Fibroblast of skin of right biceps (primary cell): ENCODE measurements around the gene ZNF879.

Experiments used
- DNase-seq: peaks from one replicate; pipeline ENCODE4 v3.0.0-alpha.2; 2013

ZNF879 gene

GRCh38 chr5:179033004-179033580, 9.5 kb downstream of the ZNF879 start:
- no peak for DNase-seq

- no peak for DNase-seq
Measured at GRCh38 chr5:179044765-179045164, 21.2 kb downstream of the ZNF879 start.

- no peak for DNase-seq
Measured at GRCh38 chr5:179051784-179052183, 28.2 kb downstream of the ZNF879 start.

DNA sequence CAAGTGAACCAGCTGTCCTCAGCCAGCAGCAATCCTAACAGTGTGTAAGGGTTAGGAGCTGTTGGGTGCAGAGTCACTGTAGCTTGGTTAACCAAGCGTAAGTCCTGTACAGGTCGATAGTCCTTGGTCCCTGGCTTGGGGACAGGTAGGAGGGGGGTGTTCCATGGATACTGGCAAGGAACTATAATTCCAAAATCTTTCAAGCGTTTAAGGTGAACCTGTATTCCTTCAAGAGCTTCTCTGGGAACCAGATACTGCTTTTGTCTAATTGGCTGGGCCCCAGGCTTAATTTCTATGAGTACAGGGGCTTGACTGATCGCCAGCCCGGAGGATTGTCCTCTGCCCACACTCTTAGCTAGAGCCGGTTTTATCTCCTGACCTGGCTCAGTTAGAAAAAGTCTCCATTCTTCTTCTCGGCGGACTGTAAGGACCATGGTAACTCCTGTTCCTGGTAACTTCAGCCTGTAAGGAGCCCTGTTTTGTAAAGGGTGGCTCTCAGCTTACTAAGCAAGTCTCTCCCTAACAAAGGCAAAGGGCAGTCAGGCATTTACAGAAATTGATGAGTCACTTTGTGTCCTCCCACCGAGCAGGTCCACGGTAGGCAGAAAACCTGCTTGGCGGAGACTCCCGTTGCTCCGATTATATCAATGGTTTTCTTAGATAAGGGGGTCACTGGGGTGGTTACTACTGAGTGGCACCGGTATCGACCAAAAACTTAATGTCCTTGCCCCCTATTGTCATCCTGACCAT, 30.6 kb downstream of the ZNF879 start:
- DNase-seq = no peak

GRCh38 chr5:179054876-179055275, 31.3 kb downstream of the ZNF879 start:
- no peak for DNase-seq

- no peak for DNase-seq
Measured at GRCh38 chr5:179055436-179055835, 31.8 kb downstream of the ZNF879 start.

- no peak for DNase-seq
Measured at GRCh38 chr5:179055841-179056240, 32.2 kb downstream of the ZNF879 start.

DNA sequence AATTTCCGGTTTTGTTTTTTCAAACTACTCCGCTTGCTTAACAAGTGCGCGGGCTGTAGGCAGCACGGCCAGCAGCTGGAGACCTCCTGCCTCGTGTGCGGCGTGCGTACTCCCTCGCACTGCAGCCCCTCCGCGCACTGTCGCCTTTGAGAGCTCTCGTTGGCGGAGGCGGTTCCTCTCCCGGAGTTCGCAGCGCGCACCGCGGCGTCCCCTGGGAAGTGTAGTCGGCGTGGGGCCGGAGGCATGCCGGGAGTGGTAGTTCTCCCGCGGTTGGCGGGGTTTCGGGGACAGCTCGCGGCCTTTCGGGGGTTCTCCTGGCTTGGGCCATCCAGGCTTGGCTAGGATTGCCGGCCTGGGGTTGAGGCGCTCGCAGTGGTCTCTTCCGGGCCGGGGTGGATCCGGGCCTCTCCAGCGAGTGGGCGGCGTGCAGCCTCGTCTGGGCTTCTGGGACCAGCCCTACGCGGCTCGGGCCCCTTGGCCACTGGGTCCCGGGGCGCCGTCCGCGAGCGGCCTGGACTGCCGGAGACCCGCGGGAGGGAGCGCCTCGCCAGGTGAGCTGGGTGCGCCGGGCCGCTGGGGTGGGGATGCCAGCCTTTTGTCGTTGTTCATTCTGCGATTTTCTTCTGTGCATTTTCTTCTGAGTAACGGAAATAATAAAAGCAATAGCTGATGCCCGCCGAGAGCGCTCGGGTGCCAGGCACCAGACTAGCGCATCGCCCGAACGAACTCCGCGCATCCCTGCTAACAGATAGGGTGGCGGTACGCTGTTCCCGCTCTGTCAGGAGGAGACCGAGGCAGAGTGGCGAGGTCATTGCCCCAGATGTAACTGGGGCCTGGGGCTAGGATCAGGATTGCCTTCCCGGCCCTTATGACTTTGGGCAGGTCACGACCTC, 36.8 kb downstream of the ZNF879 start, which contains the start of gene ZNF354C:
Gene ZNF354C, plus strand, starts transcription at position 258 of the 893 bp plus-strand sequence. CDS start 1,696 bp downstream, outside the sequence.
- peak; percentile 92 for DNase-seq

DNA sequence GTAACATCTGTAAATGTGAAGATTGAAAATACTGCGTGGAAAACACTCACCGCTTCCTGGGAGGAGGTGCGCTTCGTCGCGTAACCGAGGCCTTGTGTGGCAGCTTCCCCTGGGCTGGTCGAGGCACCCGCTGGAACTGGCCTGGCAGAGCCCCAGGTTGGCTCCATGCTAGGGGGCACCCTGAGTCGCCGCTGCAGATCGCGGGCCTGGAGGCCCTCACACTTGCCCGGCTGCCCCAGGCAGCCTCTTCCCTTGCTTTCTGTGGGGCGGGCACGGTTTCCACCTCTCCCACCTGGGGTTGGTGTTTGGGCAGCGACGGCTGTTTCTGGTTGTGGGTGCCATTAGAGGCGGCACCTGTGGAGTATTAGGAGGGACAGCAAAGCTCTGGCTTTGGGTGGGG, 37.4 kb downstream of the ZNF879 start:
- DNase-seq = peak; percentile 10

GRCh38 chr5:179065703-179066102, 42.1 kb downstream of the ZNF879 start:
- no peak for DNase-seq

GRCh38 chr5:179079165-179079987, 55.8 kb downstream of the ZNF879 start:
- no peak for DNase-seq

- no peak for DNase-seq
Measured at GRCh38 chr5:179080724-179081123, 57.1 kb downstream of the ZNF879 start.
